Parathyroid adenoma (tissue), 2 donors: Measurements from ENCODE around the gene IFT27.
"Not testable (repeated sequence)": the region's sequence is repeated elsewhere in the genome, so short reads cannot be mapped to it uniquely, and the experiment has no call there.

ENCODE experiments used
- H2AFZ ChIP-seq: fragments of 300-600 bp; sonication (generic); one replicate; pipeline ENCODE4 v1.7.0; 2017; ENCODE audit warnings: antibody characterized with exemption, mild to moderate bottlenecking
- H3K27ac ChIP-seq: fragments of 300-600 bp; sonication (generic); one replicate; pipeline ENCODE4 v1.7.0; 2017
- H3K27me3 ChIP-seq: fragments of 300-600 bp; sonication (generic); one replicate; pipeline ENCODE4 v1.7.0; 2017; ENCODE audit warnings: low read length; ENCODE audit not compliant: control insufficient read depth, insufficient read depth
- H3K36me3 ChIP-seq: fragments of 300-600 bp; sonication (generic); one replicate; pipeline ENCODE4 v1.7.0; 2017; ENCODE audit warnings: low read length; ENCODE audit not compliant: control insufficient read depth, insufficient read depth
- H3K4me1 ChIP-seq: fragments of 300-600 bp; sonication (generic); one replicate; pipeline ENCODE4 v1.7.0; 2017; ENCODE audit warnings: control low read depth
- H3K4me2 ChIP-seq: fragments of 300-600 bp; sonication (generic); one replicate; pipeline ENCODE4 v1.7.0; 2017; ENCODE audit warnings: low read length
- H3K4me3 ChIP-seq: fragments of 300-600 bp; sonication (generic); one replicate; pipeline ENCODE4 v1.7.0; 2017; ENCODE audit warnings: low read depth, low read length
- H3K79me2 ChIP-seq: fragments of 300-600 bp; sonication (generic); one replicate; pipeline ENCODE4 v1.7.0; 2017; ENCODE audit warnings: control low read depth
- H3K9ac ChIP-seq: fragments of 300-600 bp; sonication (generic); one replicate; pipeline ENCODE4 v1.7.0; 2017; ENCODE audit warnings: mild to moderate bottlenecking
- H3K9me3 ChIP-seq: fragments of 300-600 bp; sonication (generic); one replicate; pipeline ENCODE4 v1.7.0; 2017; ENCODE audit warnings: low read length; ENCODE audit not compliant: control insufficient read depth
- CTCF ChIP-seq: fragments of 300-600 bp; sonication (generic); IDR thresholded peaks from one replicate; pipeline ENCODE4 v1.7.0; 2017; ENCODE audit warnings: antibody characterized with exemption, mild to moderate bottlenecking
- donor health status: primary hyperparathyroidism.

The IFT27 gene

GRCh38 chr22:36755316-36755715 lies 20.6 kb downstream of the IFT27 start:
- no peaks in the 10 kb centered on the region for H3K36me3 ChIP-seq
- H3K4me3 ChIP-seq = no peak overlapping the region
- no peak overlapping the region for H3K4me2 ChIP-seq
- no peak overlapping the region for H2AFZ ChIP-seq
- no peak for TF ChIP-seq CTCF
- H3K9me3 ChIP-seq = no peaks in the 10 kb centered on the region
- no peak overlapping the region for H3K27ac ChIP-seq
- H3K79me2 ChIP-seq = no peaks in the 10 kb centered on the region
- no peak overlapping the region for H3K9ac ChIP-seq
- H3K4me1 ChIP-seq = no peaks in the 10 kb centered on the region
- no peaks in the 10 kb centered on the region for H3K27me3 ChIP-seq

GRCh38 chr22:36754881-36755280 lies 21.0 kb downstream of the IFT27 start:
- H3K4me3 ChIP-seq, H3K27ac ChIP-seq, H3K4me1 ChIP-seq, H3K79me2 ChIP-seq, H3K36me3 ChIP-seq, H3K27me3 ChIP-seq, H2AFZ ChIP-seq, H3K9ac ChIP-seq, H3K9me3 ChIP-seq, H3K4me2 ChIP-seq: not testable (repeated sequence)

GRCh38 chr22:36753916-36754315 lies 22.0 kb downstream of the IFT27 start:
- Histone ChIP-seq H3K36me3 (no peaks in the 10 kb centered on the region), H3K79me2 (no peaks in the 10 kb centered on the region), H3K4me2 (no peak overlapping the region), H3K27me3 (no peaks in the 10 kb centered on the region), H3K4me3 (no peak overlapping the region), H3K27ac (no peak overlapping the region), H3K4me1 (no peaks in the 10 kb centered on the region), H3K9me3 (no peaks in the 10 kb centered on the region), H2AFZ (no peak overlapping the region), H3K9ac (no peak overlapping the region)
- TF ChIP-seq CTCF = no peak

- Histone ChIP-seq H3K4me3 (no peak overlapping the region), H3K9ac (no peak overlapping the region), H3K4me2 (no peak overlapping the region), H3K27ac (no peak overlapping the region), H3K9me3 (no peaks in the 10 kb centered on the region), H3K4me1 (no peaks in the 10 kb centered on the region), H3K79me2 (no peaks in the 10 kb centered on the region), H3K36me3 (no peaks in the 10 kb centered on the region), H3K27me3 (no peaks in the 10 kb centered on the region), H2AFZ (no peak overlapping the region)
- no peak for TF ChIP-seq CTCF
Observed at GRCh38 chr22:36753120-36753802, 22.7 kb downstream of the IFT27 start.

GRCh38 chr22:36746375-36746970 lies 29.4 kb downstream of the IFT27 start:
- no peaks in the 10 kb centered on the region for H3K27me3 ChIP-seq
- no peak overlapping the region for H3K27ac ChIP-seq
- TF ChIP-seq CTCF = no peak
- H3K36me3 ChIP-seq = no peaks in the 10 kb centered on the region
- no peak overlapping the region for H3K4me3 ChIP-seq
- no peak overlapping the region for H3K4me2 ChIP-seq
- H3K4me1 ChIP-seq = no peaks in the 10 kb centered on the region
- H2AFZ ChIP-seq = no peak overlapping the region
- no peaks in the 10 kb centered on the region for H3K9me3 ChIP-seq
- H3K79me2 ChIP-seq = no peaks in the 10 kb centered on the region
- no peak overlapping the region for H3K9ac ChIP-seq
